ENCODE data around the gene SHROOM2.

DNA sequence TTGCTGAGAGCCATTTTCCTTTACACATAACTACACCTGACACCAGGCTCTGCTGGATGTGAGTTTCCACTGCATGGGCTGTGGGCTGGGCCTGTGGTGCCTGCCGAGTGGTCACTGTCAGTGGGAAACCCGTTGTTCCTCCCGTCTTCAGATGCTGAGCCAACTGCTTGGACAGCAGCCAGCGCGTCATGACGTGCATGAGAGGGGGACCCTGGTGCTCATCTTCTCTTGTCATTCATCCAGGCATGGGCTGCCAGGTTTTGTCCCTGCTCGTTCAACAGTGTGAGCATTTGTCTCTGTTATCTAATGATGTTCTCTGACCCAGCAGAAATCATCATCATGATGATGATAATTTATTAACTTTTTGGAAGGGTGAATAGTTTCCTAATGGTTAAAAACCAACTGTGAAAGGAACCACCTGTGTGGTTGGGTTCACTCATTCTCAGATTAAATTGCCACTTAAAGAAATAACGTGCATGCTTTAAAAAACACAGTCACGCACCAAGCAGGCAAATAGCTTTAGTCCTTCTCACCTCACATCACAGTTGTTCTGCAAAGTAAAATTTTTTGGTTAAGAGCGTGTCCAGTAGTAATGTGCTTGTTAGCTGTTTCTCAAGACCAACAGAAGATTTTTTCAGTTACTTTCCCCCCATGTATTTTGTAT is 161.0 kb downstream of the SHROOM2 start:
- TF ChIP-seq ZNF274 (IDR thresholded peaks at IDR 0.05; ENCODE audit: borderline replicate concordance, low read depth, low read length) = no peak
- TF ChIP-seq POLR3A (IDR thresholded peaks at IDR 0.05; ENCODE audit: borderline replicate concordance, extremely low read depth, insufficient read depth, insufficient read length) = no peak
- no peak for TF ChIP-seq C11orf30 (IDR thresholded peaks at IDR 0.05; ENCODE audit: low read depth)
- no peak for TF ChIP-seq CTCF (IDR thresholded peaks at IDR 0.05 in 2 of 3, conservative IDR thresholded peaks at IDR 0.05 in 1 of 3; ENCODE audit: insufficient read depth in 2 of 3, low read depth in 1 of 3, low read length in 3 of 3)
- TF ChIP-seq JUNB (CRISPR knock-in tag; conservative IDR thresholded peaks at IDR 0.05) = no peak
- TF ChIP-seq YY1 (IDR thresholded peaks at IDR 0.05; ENCODE audit: borderline replicate concordance in 1 of 3, control insufficient read depth in 1 of 3, extremely low read depth in 1 of 3, insufficient read depth in 3 of 3, insufficient read length in 1 of 3, insufficient replicate concordance in 2 of 3, low read depth in 1 of 3, low read length in 2 of 3) = no peak
- no peak for TF ChIP-seq ZNF263 (CRISPR knock-in tag; IDR thresholded peaks at IDR 0.05; ENCODE audit: borderline replicate concordance)
- no peak for TF ChIP-seq SREBF2 (CRISPR knock-in tag; IDR thresholded peaks at IDR 0.05)
- no peak for TF ChIP-seq HEY1 (CRISPR knock-in tag; IDR thresholded peaks at IDR 0.05; ENCODE audit: borderline replicate concordance)
- TF ChIP-seq, protein P1, sequence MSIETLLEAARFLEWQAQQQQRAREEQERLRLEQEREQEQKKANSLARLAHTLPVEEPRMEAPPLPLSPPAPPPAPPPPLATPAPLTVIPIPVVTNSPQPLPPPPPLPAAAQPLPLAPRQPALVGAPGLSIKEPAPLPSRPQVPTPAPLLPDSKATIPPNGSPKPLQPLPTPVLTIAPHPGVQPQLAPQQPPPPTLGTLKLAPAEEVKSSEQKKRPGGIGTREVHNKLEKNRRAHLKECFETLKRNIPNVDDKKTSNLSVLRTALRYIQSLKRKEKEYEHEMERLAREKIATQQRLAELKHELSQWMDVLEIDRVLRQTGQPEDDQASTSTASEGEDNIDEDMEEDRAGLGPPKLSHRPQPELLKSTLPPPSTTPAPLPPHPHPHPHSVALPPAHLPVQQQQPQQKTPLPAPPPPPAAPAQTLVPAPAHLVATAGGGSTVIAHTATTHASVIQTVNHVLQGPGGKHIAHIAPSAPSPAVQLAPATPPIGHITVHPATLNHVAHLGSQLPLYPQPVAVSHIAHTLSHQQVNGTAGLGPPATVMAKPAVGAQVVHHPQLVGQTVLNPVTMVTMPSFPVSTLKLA (conservative IDR thresholded peaks at IDR 0.05) = no peak
- no peak for TF ChIP-seq ZNF282 (CRISPR knock-in tag; IDR thresholded peaks at IDR 0.05)
- TF ChIP-seq POLR2A (conservative IDR thresholded peaks at IDR 0.05) = no peak
